ENCODE measurements around the gene NPL. TPM values are rescaled to one million over a fixed set of nuclear protein-coding genes. Genes with fewer than 3 reads are reported as not detected.

NPL gene
- total and polyA plus RNA-seq, 2 of the 13 experiments (the other 11 are each of a cell fraction or from before 2014, with no cell fraction given) = 0.03 to 0.04 TPM

GRCh38 chr1:182857212-182857611, 67.6 kb downstream of the NPL start (continued):
- TF ChIP-seq, protein P1, sequence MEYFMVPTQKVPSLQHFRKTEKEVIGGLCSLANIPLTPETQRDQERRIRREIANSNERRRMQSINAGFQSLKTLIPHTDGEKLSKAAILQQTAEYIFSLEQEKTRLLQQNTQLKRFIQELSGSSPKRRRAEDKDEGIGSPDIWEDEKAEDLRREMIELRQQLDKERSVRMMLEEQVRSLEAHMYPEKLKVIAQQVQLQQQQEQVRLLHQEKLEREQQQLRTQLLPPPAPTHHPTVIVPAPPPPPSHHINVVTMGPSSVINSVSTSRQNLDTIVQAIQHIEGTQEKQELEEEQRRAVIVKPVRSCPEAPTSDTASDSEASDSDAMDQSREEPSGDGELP (IDR thresholded peaks at IDR 0.05; ENCODE audit: borderline replicate concordance, low read depth) = no peak

- TF ChIP-seq ZC3H13 (CRISPR knock-in tag; IDR thresholded peaks at IDR 0.05) (no peak), ZNF510 (CRISPR knock-in tag; IDR thresholded peaks at IDR 0.05; ENCODE audit: low read depth) (no peak), SP140L (CRISPR knock-in tag; IDR thresholded peaks at IDR 0.05; ENCODE audit: borderline replicate concordance) (no peak), IRF2 (CRISPR knock-in tag; IDR thresholded peaks at IDR 0.05) (no peak), THYN1 (CRISPR knock-in tag; IDR thresholded peaks at IDR 0.05; ENCODE audit: borderline replicate concordance, low read depth) (no peak), ZFP41 (CRISPR knock-in tag; IDR thresholded peaks at IDR 0.05; ENCODE audit: borderline replicate concordance) (no peak), ARNT2 (CRISPR knock-in tag; IDR thresholded peaks at IDR 0.05; ENCODE audit: low read depth) (no peak)
- H3K4me1 ChIP-seq (ENCODE audit: insufficient read depth, low read length) = peaks cover under 1% of the 10 kb centered on the region
- peaks cover 28 to 88% of the 10 kb centered on the region in 2 experiments for H3K36me3 ChIP-seq (replicated peaks in 1 of 2; ENCODE audit: control insufficient read depth in 1 of 2, insufficient read depth in 2 of 2, low read length in 2 of 2)
- BruUV-seq (replicated peaks) = no TSS peak
- no peak for DNase-seq (ENCODE audit: low spot score)
- WGBS (ENCODE audit: low lambda C conversion rate) = 95% methylated on average over 4 of the region's 4 CpGs
- H3K4me2 ChIP-seq (ENCODE audit: low read depth, low read length) = no peak overlapping the region
- ChIA-PET POLR2A (no interaction called here), CTCF (ENCODE audit: low intra/inter-chr PET ratio, low total read pairs) (no interaction called here)
- no peak for ATAC-seq
- H3K27ac ChIP-seq (ENCODE audit: extremely low read length, insufficient read depth, low read length) = no peak overlapping the region
- intact Hi-C loops (cut with micrococcal nuclease; ENCODE audit: unreplicated experiment) = no loop called here
- H3K27me3 ChIP-seq (ENCODE audit: control insufficient read depth in 1 of 2, insufficient read depth in 2 of 2, low read length in 2 of 2) = no peaks in the 10 kb centered on the region
- no peak for FAIRE-seq
- H3K9ac ChIP-seq (ENCODE audit: insufficient read depth, low read depth, low read length) = no peak overlapping the region
- no peaks in the 10 kb centered on the region; the same call in 1 of the 2 replicates for H4K20me1 ChIP-seq (ENCODE audit: insufficient read depth, low read length)
- no peaks in the 10 kb centered on the region for H3K9me3 ChIP-seq (ENCODE audit: low read length)
- H3K4me3 ChIP-seq (replicated peaks in 1 of 3; ENCODE audit: insufficient read depth in 1 of 3, low read depth in 2 of 3, low read length in 3 of 3) = no peak overlapping the region
- in situ Hi-C loops (cut with HindIII; ENCODE audit: extremely low pct_ligation_motif_present, low pct_unique_long_range_greater_than_20kb) = loop anchor here (25.0 kb wide), 1 partner anchor 277 kb away; no protein-coding TSS in a partner anchor
- no peaks in the 10 kb centered on the region for H3K79me2 ChIP-seq (ENCODE audit: insufficient read depth, low read length)
- H2AFZ ChIP-seq (ENCODE audit: low read length) = no peak overlapping the region
Measured at GRCh38 chr1:182860658-182861057, 71.1 kb downstream of the NPL start.

All from HepG2 (cell line).